ENCODE measurements around the gene ACRV1. TPM values are rescaled to one million over a fixed set of nuclear protein-coding genes. Genes with fewer than 3 reads are reported as not detected.

The ACRV1 gene
- total RNA-seq, 1 donor, result not detected

DNA sequence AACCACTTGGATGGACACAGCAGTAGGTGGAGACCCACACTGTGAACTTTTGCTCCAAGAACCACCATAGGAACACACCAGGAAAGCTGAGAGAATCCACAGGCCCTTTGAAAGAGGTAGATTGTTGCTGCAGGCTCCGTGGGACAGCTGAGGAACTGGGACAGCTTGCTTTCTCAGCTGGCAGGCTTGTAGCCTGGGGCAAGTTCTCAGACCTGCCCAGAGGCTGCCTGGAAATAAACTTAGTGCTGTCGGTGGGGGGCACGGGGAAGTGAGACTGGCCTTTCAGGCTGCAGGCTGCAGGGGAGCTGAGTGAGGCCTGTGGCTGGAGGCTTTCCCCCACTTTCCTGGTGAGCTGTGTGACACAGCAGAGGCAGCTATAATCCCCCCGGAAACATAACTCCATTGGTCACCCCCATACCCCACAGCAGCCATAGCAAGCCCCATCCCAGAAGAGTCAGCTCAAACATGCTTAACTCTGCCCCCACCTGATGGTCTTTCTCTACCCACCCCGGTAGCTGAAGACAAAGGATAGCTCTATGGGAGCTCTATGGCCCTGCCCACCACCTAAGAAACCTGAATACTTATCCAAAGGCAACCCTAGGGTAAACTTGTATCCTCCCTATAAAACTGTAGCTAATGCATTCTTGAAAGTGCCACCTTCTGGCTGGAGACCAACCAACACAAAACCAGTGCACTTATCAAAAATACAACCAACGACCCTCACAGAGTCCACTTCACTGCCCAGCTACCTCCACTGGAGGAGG lies 21.4 kb upstream of the ACRV1 start:
- TF ChIP-seq, protein P1, sequence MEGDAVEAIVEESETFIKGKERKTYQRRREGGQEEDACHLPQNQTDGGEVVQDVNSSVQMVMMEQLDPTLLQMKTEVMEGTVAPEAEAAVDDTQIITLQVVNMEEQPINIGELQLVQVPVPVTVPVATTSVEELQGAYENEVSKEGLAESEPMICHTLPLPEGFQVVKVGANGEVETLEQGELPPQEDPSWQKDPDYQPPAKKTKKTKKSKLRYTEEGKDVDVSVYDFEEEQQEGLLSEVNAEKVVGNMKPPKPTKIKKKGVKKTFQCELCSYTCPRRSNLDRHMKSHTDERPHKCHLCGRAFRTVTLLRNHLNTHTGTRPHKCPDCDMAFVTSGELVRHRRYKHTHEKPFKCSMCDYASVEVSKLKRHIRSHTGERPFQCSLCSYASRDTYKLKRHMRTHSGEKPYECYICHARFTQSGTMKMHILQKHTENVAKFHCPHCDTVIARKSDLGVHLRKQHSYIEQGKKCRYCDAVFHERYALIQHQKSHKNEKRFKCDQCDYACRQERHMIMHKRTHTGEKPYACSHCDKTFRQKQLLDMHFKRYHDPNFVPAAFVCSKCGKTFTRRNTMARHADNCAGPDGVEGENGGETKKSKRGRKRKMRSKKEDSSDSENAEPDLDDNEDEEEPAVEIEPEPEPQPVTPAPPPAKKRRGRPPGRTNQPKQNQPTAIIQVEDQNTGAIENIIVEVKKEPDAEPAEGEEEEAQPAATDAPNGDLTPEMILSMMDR (IDR thresholded peaks at IDR 0.05; ENCODE audit: extremely low read depth, low read depth, low read length), result no peak
- Histone ChIP-seq H3K4me2 (ENCODE audit: insufficient read depth, low read length) (no peak overlapping the region), H3K27ac (ENCODE audit: low read depth, low read length) (no peak overlapping the region), H4K20me1 (ENCODE audit: insufficient read depth, low read length) (no peaks in the 10 kb centered on the region), H3K79me2 (ENCODE audit: insufficient read depth, low read length) (no peaks in the 10 kb centered on the region), H3K9me3 (ENCODE audit: low read depth, low read length) (no peaks in the 10 kb centered on the region), H3K36me3 (ENCODE audit: insufficient read depth, low read length) (no peaks in the 10 kb centered on the region), H3K4me3 (ENCODE audit: insufficient read depth, low read length) (no peak overlapping the region), H3K27me3 (ENCODE audit: insufficient read depth, low read length) (no peaks in the 10 kb centered on the region), H3K4me1 (ENCODE audit: insufficient read depth, low read length) (no peaks in the 10 kb centered on the region), H2AFZ (ENCODE audit: low read length) (no peak overlapping the region)
- DNase-seq (ENCODE audit: insufficient read length, low spot score, missing footprints), result no peak

DNA sequence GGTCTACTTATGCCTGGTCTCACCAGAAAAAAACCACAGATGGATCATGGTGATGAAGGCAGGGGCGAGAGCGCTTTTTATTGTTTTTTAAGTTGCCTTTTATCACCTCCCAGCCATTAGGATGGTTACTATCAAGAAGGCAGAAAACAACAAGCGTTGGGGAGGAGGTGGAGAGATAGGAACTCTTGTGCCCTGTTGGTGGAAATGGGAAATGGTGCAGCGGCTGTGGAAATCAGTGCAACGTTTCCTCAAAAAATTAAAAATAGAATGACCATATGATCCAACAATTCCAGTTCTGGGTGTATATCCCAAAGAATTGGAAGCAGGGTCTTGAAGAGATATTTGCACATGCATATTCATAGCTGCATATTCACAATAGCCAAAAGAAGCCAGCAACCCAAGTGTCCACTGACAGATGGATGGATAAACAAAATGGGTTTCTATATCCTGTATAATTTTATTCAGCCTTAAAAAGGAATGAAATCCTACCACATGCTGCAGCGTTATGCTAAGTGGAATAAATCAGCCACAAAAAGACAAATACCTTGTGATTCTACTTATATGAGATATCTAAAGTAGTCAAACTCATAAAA lies 20.5 kb upstream of the ACRV1 start:
- H3K9me3 ChIP-seq (ENCODE audit: low read depth, low read length), result no peaks in the 10 kb centered on the region
- TF ChIP-seq, protein P1 (IDR thresholded peaks at IDR 0.05; ENCODE audit: extremely low read depth, low read depth, low read length), result no peak

GRCh38 chr11:125694951-125695350 lies 14.3 kb upstream of the ACRV1 start:
- Histone ChIP-seq H2AFZ (ENCODE audit: low read length) (no peak overlapping the region), H3K4me2 (ENCODE audit: insufficient read depth, low read length) (no peak overlapping the region), H3K27ac (ENCODE audit: low read depth, low read length) (no peak overlapping the region), H3K27me3 (ENCODE audit: insufficient read depth, low read length) (no peaks in the 10 kb centered on the region), H4K20me1 (ENCODE audit: insufficient read depth, low read length) (no peaks in the 10 kb centered on the region), H3K4me3 (ENCODE audit: insufficient read depth, low read length) (no peak overlapping the region), H3K4me1 (ENCODE audit: insufficient read depth, low read length) (no peaks in the 10 kb centered on the region), H3K79me2 (ENCODE audit: insufficient read depth, low read length) (no peaks in the 10 kb centered on the region), H3K9me3 (ENCODE audit: low read depth, low read length) (no peaks in the 10 kb centered on the region), H3K36me3 (ENCODE audit: insufficient read depth, low read length) (no peaks in the 10 kb centered on the region)
- no peak for DNase-seq (ENCODE audit: insufficient read length, low spot score, missing footprints)
- TF ChIP-seq, protein P1 (IDR thresholded peaks at IDR 0.05; ENCODE audit: extremely low read depth, low read depth, low read length), result no peak

More for the DNA sequence above, 20.5 kb upstream of the ACRV1 start:
- Histone ChIP-seq H3K4me2 (ENCODE audit: insufficient read depth, low read length) (no peak overlapping the region), H3K36me3 (ENCODE audit: insufficient read depth, low read length) (no peaks in the 10 kb centered on the region), H3K4me3 (ENCODE audit: insufficient read depth, low read length) (no peak overlapping the region), H3K27ac (ENCODE audit: low read depth, low read length) (no peak overlapping the region), H2AFZ (ENCODE audit: low read length) (no peak overlapping the region), H3K79me2 (ENCODE audit: insufficient read depth, low read length) (no peaks in the 10 kb centered on the region), H4K20me1 (ENCODE audit: insufficient read depth, low read length) (no peaks in the 10 kb centered on the region), H3K27me3 (ENCODE audit: insufficient read depth, low read length) (no peaks in the 10 kb centered on the region), H3K4me1 (ENCODE audit: insufficient read depth, low read length) (no peaks in the 10 kb centered on the region)
- DNase-seq (ENCODE audit: insufficient read length, low spot score, missing footprints), result no peak

- Histone ChIP-seq H3K4me2 (ENCODE audit: insufficient read depth, low read length) (no peak overlapping the region), H3K36me3 (ENCODE audit: insufficient read depth, low read length) (no peaks in the 10 kb centered on the region), H3K27ac (ENCODE audit: low read depth, low read length) (no peak overlapping the region), H3K9me3 (ENCODE audit: low read depth, low read length) (no peaks in the 10 kb centered on the region), H3K4me1 (ENCODE audit: insufficient read depth, low read length) (no peaks in the 10 kb centered on the region), H3K79me2 (ENCODE audit: insufficient read depth, low read length) (no peaks in the 10 kb centered on the region), H2AFZ (ENCODE audit: low read length) (no peak overlapping the region), H4K20me1 (ENCODE audit: insufficient read depth, low read length) (no peaks in the 10 kb centered on the region), H3K4me3 (ENCODE audit: insufficient read depth, low read length) (no peak overlapping the region), H3K27me3 (ENCODE audit: insufficient read depth, low read length) (no peaks in the 10 kb centered on the region)
- TF ChIP-seq, protein P1 (IDR thresholded peaks at IDR 0.05; ENCODE audit: extremely low read depth, low read depth, low read length), result no peak
- DNase-seq (ENCODE audit: insufficient read length, low spot score, missing footprints), result no peak
Measured at GRCh38 chr11:125692887-125693286, 12.2 kb upstream of the ACRV1 start.

Data from osteoblast (primary cell).